ENCODE data around the gene FBXO47.

GRCh38 chr17:38984666-38985065, 17.5 kb upstream of the FBXO47 start:
- no peak for TF ChIP-seq POLR2A (IDR thresholded peaks at IDR 0.05; ENCODE audit: low read length)
- TF ChIP-seq GATA1 (IDR thresholded peaks at IDR 0.05; ENCODE audit: low read depth, low read length): no peak

Data from erythroblast (primary cell).